Stimulated activated CD4-positive, alpha-beta T cell treated with anti-CD3 and anti-CD28 coated beads, Interleukin-15, amount 100 ng/mL, for 48 hours (primary cell): ENCODE results near the gene DIO3.
"Not testable (repeated sequence)": the region's sequence is repeated elsewhere in the genome, so short reads cannot be mapped to it uniquely, and the experiment has no call there.

Experiments
- DNase-seq, 2 donors: peaks; one replicate each; pipeline ENCODE4 v3.0.0-alpha.2; 2020; ENCODE audit warnings: low read depth in 2 of 2

DIO3 gene

GRCh38 chr14:101542391-101542790 lies 18.9 kb upstream of the DIO3 start:
- DNase-seq, result no peak

GRCh38 chr14:101543814-101544213 lies 17.5 kb upstream of the DIO3 start:
- no peak for DNase-seq

- no peak for DNase-seq
These were observed 16.7 kb upstream of the DIO3 start for GRCh38 chr14:101544550-101544949.

GRCh38 chr14:101546706-101547105 lies 14.6 kb upstream of the DIO3 start:
- DNase-seq, result no peak

- DNase-seq, result no peak
These were observed 14.1 kb upstream of the DIO3 start for GRCh38 chr14:101547107-101547738.

GRCh38 chr14:101547961-101548669 lies 13.2 kb upstream of the DIO3 start:
- no peak for DNase-seq

- DNase-seq, result no peak
These were observed 12.6 kb upstream of the DIO3 start for GRCh38 chr14:101548710-101549109.

GRCh38 chr14:101549154-101549553 lies 12.1 kb upstream of the DIO3 start:
- DNase-seq, result no peak

- not testable (repeated sequence) for DNase-seq
These were observed 10.9 kb upstream of the DIO3 start for GRCh38 chr14:101550202-101550912.

GRCh38 chr14:101551729-101552595 lies 9.3 kb upstream of the DIO3 start:
- no peak for DNase-seq

- no peak for DNase-seq
These were observed 8.5 kb upstream of the DIO3 start for GRCh38 chr14:101552786-101553231.

GRCh38 chr14:101553393-101553792 lies 7.9 kb upstream of the DIO3 start:
- no peak for DNase-seq

- no peak for DNase-seq
These were observed 7.4 kb upstream of the DIO3 start for GRCh38 chr14:101553931-101554330.

GRCh38 chr14:101554991-101555668 lies 6.2 kb upstream of the DIO3 start:
- no peak for DNase-seq

- DNase-seq, result not testable (repeated sequence)
These were observed 5.6 kb upstream of the DIO3 start for GRCh38 chr14:101555669-101556043.

- DNase-seq, result no peak
These were observed 5.2 kb upstream of the DIO3 start for GRCh38 chr14:101556131-101556530.

GRCh38 chr14:101556566-101557320 lies 4.6 kb upstream of the DIO3 start:
- DNase-seq, result no peak

- DNase-seq, result no peak
These were observed 4.0 kb upstream of the DIO3 start for GRCh38 chr14:101557321-101557695.

- DNase-seq, result no peak
These were observed 3.2 kb upstream of the DIO3 start for GRCh38 chr14:101557811-101558738.
